ENCODE results near the gene COX14.

GRCh38 chr12:50102131-50102531, 9.9 kb upstream of the COX14 start:
- TF ChIP-seq CTCF (IDR thresholded peaks at IDR 0.05 in 2 of 3, conservative IDR thresholded peaks at IDR 0.05 in 1 of 3; ENCODE audit: borderline replicate concordance in 1 of 3, insufficient read depth in 1 of 3, low read depth in 2 of 3, low read length in 2 of 3) (no peak), SIN3A (IDR thresholded peaks at IDR 0.05; ENCODE audit: low read depth) (no peak), ELF1 (IDR thresholded peaks at IDR 0.05; ENCODE audit: borderline replicate concordance, low read depth) (no peak), POLR2A (IDR thresholded peaks at IDR 0.05; ENCODE audit: borderline replicate concordance, extremely low read depth, insufficient read depth, insufficient read length) (no peak), POLR2AphosphoS5 (IDR thresholded peaks at IDR 0.05; ENCODE audit: low read depth, low read length) (no peak), RAD21 (IDR thresholded peaks at IDR 0.05; ENCODE audit: low read depth) (no peak), TCF7L2 (IDR thresholded peaks at IDR 0.05; ENCODE audit: borderline replicate concordance, extremely low read depth, insufficient read depth, insufficient read length) (no peak), EZH2phosphoT487 (IDR thresholded peaks at IDR 0.05; ENCODE audit: borderline replicate concordance) (no peak), EZH2 (IDR thresholded peaks at IDR 0.05) (no peak), ZNF274 (IDR thresholded peaks at IDR 0.05; ENCODE audit: low read depth, low read length) (no peak), SRF (IDR thresholded peaks at IDR 0.05; ENCODE audit: low read depth) (no peak), ZFX (IDR thresholded peaks at IDR 0.05) (no peak), REST (IDR thresholded peaks at IDR 0.05; ENCODE audit: low read depth) (no peak), SP1 (IDR thresholded peaks at IDR 0.05; ENCODE audit: low read depth) (no peak)

All from HCT116 (cell line).